GM19023 (cell line): ENCODE data around the gene TSPAN31.

Experiments
- ATAC-seq: cut with Tn5 transposase; IDR thresholded peaks from one replicate; pipeline ENCODE4 v1.9.1; 2021; ENCODE audit warnings: mild to moderate bottlenecking, moderate library complexity; ENCODE audit not compliant: unreplicated experiment

TSPAN31 gene

DNA sequence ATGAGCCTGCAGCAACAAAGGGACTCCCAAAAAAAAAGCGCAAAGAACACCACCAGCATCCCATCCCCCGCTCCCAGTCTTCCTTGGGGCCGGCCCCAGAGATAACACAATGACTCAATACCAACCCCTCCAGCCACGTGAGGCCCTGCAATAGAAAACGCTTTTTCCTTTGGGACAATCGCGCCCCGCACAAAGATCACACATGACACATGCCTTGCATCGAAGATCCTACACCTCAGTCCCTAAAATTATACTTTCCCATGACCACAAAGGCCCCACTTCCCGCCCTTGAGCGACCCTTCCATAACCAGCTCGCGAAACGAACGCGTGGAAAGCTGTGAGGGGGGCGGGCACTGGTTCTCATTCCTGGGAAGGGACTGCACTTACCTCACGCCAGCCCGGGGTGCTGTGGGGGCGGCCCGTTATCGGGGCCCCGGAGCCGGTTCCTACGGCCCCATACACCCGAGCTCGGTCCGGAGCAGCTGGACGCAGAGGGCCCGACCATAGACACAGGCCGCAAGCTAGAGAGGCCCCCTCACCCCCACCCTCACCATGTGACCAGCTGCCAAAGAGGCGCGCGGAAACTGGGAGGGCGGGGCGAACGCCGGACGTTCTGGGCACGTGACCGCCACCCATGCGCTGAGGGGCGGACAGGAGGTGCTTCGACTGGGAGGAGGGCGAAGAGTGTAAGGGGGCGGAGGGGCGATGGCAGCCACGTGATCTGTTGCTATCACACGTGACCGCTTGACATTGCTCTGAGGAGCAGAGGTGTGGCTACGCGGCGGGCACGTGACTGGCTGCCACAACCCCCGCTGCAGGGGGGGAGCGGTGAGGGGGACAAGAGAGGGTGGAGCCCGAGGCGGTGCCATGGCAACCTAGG lies 7.2 kb downstream of the TSPAN31 start, which contains the start of gene CDK4:
Gene CDK4 (minus strand): TSS at position 523 of the 880 bp plus-strand sequence. CDS start 593 bp downstream, outside the sequence.
- peak; percentile 69 for ATAC-seq

GRCh38 chr12:57752668-57753000 lies 7.8 kb downstream of the TSPAN31 start:
- no peak for ATAC-seq

GRCh38 chr12:57753756-57754337 lies 9.0 kb downstream of the TSPAN31 start:
- ATAC-seq, result no peak

DNA sequence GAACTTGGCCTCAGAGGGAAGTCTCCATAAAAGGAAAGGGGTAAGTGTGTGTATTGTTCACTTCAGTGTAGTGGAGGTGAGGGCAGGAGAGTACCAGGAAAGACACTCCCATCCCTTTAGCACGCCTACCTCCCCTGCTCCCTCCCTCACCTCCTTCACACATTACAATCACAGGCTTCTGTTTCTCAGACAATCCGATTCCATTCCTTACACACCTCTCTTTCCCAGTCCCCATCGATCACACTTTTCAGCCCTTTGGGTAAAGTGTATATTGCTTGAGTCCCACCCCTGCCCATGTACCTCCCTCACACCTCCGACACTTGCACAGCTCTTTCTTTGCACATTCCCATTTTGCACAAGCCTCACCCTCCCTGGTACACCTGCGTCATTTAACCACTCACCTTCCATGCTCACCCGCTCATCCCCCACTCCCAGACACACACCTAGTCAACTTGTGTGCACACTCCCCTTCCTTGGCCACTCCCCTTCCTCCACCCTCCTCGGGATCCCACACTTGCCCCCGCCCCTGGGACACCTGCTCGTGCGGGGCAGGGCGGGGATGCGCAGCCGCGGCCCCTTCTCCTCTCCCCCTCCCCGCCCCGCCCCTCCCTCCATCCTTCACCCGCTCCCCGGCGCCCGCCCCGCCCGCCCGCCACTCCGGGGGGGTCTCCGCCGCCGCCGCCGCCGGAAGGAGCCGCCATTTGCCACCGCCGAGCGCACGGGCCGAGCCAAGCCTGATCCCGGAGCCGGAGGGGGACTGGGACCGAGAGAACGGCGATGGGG lies 9.8 kb downstream of the TSPAN31 start, which contains the start of gene MARCHF9:
Gene MARCHF9 (plus strand): TSS at position 693 of the 783 bp plus-strand sequence. CDS start 426 bp downstream, outside the sequence.
- peak; percentile 37 for ATAC-seq

DNA sequence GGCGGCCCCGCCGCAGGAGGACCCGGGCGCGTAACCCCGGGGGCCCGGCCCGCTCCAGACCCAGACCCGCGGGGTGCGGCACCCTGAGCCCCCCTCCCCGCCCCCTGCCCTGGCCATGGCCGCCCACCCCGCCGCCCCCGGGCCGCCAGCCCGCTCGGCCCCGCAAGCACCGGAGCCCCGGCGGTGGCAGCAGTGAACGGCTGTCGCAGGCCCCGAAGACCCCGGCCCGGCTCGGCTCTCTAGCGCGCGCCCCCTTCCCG lies 10.3 kb downstream of the TSPAN31 start:
- no peak for ATAC-seq

DNA sequence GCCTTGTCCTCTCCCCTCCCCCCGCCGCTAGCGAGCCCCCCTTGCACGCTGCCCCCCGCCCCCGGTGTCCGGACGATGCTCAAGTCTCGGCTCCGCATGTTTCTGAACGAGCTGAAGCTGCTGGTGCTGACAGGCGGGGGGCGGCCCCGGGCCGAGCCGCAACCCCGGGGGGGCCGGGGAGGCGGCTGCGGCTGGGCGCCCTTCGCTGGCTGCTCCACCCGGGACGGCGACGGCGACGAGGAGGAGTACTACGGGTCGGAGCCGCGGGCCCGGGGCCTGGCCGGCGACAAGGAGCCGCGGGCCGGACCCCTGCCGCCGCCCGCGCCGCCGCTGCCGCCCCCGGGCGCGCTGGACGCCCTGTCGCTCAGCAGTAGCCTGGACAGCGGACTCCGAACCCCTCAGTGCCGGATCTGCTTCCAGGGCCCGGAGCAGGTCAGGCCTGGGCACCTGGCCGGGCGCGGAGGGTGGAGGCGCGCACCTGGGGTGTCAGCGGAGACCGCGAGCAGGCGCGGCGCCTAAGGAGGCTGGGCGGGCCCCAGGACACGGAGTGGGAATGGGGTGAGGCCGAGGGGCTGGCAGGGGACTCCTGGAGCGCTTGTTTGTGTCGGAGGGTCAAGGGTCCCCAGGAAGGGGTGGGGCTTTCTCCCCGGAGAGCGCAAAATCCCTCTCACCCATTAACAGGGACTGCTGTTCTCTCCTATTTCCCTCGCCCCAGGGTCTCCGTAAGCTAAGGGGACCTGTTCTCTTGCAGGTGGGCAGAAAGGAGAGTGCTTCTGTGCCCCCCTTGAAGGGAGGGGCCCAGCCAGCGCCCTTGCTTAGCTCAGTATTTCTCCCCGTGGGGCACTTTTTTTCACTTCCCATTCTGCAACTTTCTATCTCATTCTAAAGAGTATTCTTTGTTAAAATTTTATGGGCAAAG lies 10.9 kb downstream of the TSPAN31 start:
- no peak for ATAC-seq

GRCh38 chr12:57756406-57757341 lies 11.8 kb downstream of the TSPAN31 start:
- ATAC-seq, result no peak

DNA sequence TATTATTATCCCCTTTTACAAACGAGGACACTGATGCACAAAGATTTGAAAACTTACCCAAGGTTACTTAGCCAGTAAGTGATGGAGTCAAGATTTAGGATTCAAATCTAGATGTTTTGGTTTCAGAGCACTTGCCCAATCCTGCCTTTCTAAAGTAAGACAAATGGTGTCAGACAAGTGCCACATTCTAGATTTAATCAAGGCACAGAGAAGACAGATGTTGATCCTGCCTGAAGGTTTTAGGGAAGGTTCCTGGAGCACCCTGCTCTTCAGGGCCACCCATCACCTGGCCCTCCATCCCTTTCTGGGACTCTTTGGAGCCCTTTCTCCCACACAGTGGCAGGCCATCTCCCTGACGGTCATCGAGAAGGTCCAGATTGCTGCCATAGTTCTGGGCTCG lies 12.9 kb downstream of the TSPAN31 start:
- no peak for ATAC-seq

DNA sequence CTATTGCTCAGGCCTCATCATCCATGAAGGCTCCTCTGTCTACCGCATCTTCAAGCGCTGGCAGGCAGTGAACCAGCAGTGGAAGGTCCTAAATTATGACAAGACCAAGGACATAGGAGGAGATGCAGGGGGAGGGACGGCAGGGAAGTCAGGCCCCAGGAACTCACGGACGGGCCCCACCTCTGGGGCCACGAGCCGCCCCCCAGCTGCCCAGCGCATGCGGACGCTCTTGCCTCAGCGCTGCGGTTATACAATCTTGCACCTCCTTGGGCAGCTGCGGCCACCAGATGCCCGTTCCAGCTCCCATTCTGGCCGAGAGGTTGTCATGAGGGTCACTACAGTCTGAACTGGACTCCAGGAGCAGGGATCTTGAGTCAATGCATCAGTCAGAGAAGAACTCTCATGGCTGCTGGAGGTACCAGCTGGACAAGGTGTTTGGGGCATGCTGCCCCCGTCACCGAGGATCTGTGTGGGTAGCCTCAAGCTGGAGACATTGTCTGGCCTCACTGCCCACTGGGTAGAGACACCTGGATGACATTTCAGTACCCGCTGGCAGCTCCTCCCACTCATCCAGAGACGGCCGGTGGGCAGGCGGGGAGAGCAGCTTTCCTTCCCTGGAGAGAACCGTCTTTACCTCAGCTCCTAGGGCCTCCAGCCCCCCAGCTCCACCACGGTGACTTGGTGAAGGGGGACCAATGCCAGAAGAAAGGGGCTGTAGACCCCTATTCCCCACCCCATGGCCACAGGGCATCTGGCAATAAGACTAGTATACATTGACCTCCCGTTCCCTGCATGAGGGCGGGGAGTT lies 13.9 kb downstream of the TSPAN31 start:
- ATAC-seq, result no peak

DNA sequence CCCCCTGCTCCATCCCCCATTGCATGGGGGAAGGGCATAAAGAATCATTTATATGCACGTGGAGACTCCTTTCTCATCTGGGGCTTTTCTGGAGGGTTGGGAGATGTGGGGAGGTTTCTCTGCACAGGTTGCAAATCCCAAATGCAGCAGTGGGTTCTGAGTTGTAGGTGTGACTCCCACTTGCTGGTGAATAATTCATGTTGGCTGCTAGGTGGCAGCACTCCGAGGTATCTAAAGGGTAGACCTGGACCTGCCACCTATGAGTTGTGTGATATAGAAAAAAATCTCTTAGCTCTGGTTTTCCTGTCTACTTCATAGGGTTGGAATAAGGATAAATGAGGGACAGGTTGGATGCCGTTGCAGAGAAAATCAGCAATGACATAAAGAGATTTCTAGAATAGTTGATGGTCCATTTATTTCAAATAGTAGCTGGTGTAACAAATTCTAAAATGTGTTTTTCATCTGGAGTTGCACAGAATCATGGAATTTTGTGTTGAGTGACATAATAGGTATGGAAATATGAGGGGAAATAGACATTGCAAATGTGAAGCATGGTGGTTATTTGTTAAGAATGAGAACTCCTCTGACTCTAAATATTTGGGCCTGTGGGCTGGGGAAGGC lies 14.6 kb downstream of the TSPAN31 start:
- no peak for ATAC-seq

DNA sequence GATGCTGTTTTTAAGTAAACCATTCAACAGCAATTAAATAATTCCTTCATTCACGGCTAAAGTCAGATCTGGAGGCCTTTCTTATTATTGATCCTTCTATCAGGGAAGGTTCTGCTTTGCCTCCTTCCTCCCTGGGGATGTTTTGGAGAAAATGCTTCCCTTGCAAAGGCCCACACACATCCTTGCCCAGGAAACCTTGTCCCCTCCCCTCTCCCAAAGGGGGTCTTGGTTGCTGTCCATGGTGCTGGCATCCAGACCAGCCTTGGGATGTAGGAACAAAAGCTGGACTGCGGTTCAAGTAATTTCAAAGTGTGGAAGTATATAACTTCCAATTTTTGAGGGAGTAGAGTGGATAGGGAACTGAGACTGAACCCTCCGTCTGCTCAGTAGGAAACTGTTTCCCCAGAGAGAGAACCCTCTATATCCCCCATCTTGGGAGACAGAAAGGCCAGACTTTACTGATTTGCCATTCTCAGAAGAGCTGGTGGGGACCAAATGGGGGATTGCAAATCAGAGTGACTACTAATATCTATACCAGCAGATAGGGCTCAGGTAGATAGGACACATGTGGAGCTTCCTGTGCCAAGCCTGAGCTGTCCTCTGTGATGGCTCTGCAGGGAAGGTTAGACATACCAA lies 15.6 kb downstream of the TSPAN31 start:
- ATAC-seq, result no peak

- ATAC-seq, result no peak
Measured at GRCh38 chr12:57761391-57761998, 16.7 kb downstream of the TSPAN31 start.

DNA sequence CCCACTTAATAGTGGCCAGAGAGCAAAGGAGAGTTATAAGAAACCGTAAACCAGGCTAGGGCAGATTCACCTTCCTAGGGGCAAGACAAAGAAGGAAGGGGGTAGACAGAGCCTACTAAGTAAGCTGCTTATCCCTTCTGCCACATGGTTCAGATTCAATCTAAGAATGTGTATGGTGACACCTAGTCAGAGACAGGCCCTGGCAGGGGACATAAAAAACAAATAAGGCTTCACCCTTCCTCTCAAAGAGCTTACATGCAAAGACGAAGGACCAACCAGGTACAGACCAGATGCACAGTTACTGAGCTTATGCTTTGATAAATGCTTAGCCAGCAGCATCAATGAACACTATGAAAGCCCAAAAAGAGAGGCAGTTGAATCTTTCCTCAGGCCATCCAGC lies 17.6 kb downstream of the TSPAN31 start:
- ATAC-seq, result no peak

DNA sequence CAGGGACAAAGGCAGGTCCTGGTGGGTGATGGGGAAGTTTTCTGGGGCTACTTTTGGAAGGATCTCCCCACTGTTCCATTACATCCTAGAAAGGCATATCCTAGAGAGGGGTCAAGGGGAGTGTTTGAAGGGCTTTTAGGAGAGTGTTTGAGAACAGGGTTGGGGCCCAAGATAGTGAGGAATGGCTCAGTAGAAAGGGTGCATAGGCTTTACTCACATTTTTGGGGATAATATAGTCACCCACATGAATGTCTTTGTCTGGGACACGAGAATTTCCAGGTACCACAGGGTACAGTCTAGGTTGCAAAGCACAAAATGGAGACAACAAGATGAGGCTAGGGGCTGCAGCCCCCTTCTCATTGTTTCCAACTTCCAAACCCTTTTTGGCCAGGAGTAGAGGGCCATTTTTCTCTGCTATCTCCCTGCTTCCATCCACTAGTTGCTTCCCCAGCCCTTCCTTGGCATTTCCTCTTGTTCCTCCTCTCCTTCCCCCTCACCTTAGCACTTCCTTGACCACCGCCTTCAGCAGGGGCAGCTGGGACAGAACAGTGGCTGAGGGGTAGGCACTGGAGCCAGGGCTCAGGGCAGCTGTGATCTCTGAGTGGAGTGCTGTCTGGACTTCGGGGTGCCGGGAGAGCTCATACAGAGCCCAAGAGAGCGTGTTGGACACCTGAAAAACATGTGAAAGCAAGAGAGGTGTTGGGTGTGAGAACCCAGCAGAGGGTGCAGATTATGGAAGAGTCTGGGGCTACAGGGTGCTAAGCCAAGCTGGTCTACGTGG lies 19.2 kb downstream of the TSPAN31 start:
- ATAC-seq, result no peak

DNA sequence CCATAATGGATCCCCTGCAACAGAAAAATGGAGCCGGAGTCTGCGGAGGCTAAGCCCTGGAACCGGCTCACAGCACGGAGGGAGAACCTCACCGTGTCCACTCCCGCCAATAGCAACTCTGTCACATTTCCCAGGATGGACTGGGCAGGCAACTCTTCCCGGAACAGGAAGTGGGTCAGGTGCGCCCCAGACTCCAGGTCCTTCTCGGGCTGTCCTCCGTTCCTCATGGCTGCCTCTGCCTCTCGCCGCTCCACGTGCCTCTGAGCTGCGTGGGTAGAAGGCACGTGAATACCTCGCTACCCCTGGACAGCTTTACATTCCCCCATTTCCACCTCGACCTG lies 19.8 kb downstream of the TSPAN31 start:
- ATAC-seq, result peak; percentile 8

DNA sequence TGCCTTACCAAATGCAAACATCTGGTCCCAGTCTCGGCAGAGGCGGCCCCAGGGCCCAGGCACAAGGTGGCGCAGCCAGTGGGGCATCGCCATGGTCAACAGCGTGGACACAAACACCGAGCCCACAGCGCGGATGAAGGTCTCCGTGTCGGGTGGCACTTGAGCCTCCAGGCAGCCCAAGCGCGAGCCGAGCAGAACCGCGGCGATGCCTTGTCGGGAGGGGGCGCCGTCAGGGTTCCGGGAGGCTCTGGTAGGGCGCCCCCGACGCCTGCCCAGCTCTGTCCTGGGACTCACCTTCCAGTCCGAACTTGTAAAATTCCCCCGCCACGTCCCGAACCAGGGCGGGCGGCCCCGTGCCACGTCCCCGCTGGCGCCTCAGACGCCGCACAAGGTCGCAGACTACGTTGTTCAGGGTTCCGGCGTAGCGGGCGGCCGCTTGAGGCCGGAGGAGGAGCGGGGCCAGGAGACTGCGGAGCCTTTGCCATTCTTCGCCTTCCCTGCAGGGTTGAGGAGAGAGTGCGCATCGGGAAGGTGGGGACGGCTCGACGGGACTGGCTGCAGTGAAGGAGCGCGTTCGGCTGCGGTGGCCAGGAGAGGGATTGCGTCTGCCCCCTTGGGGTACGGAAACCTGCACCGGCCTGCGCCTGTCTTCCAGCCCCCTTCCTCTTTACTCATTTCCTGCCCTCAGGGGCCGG lies 20.3 kb downstream of the TSPAN31 start:
- peak; percentile 67 for ATAC-seq
